Liver (tissue), 3 donors: ENCODE measurements around the gene ELAC1.

Experiments used
- RAD21 ChIP-seq, 2 donors: IDR thresholded peaks; 2 replicates each; pipeline ENCODE4 v1.6.1; 2016; ENCODE audit warnings: antibody characterized with exemption in 2 of 2, mild to moderate bottlenecking in 2 of 2
- REST ChIP-seq: IDR thresholded peaks from 2 replicates; pipeline ENCODE4 v1.6.1; 2016; ENCODE audit warnings: antibody characterized with exemption, mild to moderate bottlenecking
- SP1 ChIP-seq: IDR thresholded peaks from 2 replicates; pipeline ENCODE4 v1.6.1; 2018; ENCODE audit warnings: antibody characterized with exemption, mild to moderate bottlenecking
- TAF1 ChIP-seq: conservative IDR thresholded peaks from 2 replicates; pipeline ENCODE4 v1.6.1; 2016; ENCODE audit warnings: antibody characterized with exemption, mild to moderate bottlenecking
- TF ChIP-seq, protein P1 (sequence below): fragments of 150-350 bp; IDR thresholded peaks from 2 replicates; pipeline ENCODE4 v1.5.1; 2017; ENCODE audit warnings: improper control_type of control experiment, low read depth, low read length; ENCODE audit not compliant: missing input control
- donor health status: healthy.
- donor health status: healthy.

DNA sequence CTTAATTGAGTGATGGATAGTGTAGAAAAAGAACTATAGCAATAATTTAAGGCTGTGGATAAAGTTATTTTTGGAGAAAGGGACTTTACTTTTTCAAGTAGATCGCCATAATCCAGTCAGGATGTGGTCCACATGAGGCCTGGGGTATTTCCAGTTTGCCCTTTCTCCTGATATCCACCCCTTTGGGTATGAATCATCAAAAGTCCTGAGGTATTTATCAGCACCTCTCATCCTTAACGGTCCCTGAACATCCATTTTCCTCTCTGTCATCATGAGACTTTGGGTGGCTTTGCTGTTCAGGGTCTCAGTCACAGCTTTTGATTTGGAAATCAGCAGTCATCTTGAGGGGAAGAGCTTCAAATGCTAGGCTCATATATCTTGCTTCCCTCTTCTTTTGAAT, 39.3 kb upstream of the ELAC1 start:
- no peak for TF ChIP-seq REST
- TF ChIP-seq RAD21 (IDR thresholded peaks at IDR 0.05): no peak
- TF ChIP-seq, protein P1, sequence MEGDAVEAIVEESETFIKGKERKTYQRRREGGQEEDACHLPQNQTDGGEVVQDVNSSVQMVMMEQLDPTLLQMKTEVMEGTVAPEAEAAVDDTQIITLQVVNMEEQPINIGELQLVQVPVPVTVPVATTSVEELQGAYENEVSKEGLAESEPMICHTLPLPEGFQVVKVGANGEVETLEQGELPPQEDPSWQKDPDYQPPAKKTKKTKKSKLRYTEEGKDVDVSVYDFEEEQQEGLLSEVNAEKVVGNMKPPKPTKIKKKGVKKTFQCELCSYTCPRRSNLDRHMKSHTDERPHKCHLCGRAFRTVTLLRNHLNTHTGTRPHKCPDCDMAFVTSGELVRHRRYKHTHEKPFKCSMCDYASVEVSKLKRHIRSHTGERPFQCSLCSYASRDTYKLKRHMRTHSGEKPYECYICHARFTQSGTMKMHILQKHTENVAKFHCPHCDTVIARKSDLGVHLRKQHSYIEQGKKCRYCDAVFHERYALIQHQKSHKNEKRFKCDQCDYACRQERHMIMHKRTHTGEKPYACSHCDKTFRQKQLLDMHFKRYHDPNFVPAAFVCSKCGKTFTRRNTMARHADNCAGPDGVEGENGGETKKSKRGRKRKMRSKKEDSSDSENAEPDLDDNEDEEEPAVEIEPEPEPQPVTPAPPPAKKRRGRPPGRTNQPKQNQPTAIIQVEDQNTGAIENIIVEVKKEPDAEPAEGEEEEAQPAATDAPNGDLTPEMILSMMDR: no peak
- no peak for TF ChIP-seq TAF1
- TF ChIP-seq SP1: no peak
